ENCODE data around the gene EYA2.

Gene EYA2

GRCh38 chr20:46990596-46991104, 96.0 kb downstream of the EYA2 start:
- TF ChIP-seq, protein P1, sequence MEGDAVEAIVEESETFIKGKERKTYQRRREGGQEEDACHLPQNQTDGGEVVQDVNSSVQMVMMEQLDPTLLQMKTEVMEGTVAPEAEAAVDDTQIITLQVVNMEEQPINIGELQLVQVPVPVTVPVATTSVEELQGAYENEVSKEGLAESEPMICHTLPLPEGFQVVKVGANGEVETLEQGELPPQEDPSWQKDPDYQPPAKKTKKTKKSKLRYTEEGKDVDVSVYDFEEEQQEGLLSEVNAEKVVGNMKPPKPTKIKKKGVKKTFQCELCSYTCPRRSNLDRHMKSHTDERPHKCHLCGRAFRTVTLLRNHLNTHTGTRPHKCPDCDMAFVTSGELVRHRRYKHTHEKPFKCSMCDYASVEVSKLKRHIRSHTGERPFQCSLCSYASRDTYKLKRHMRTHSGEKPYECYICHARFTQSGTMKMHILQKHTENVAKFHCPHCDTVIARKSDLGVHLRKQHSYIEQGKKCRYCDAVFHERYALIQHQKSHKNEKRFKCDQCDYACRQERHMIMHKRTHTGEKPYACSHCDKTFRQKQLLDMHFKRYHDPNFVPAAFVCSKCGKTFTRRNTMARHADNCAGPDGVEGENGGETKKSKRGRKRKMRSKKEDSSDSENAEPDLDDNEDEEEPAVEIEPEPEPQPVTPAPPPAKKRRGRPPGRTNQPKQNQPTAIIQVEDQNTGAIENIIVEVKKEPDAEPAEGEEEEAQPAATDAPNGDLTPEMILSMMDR (IDR thresholded peaks at IDR 0.05; ENCODE audit: low read depth, low read length): no peak
- no peak overlapping the region for H3K4me3 ChIP-seq (replicated peaks in 1 of 2; ENCODE audit: low read depth in 2 of 2, low read length in 2 of 2)
- DNase-seq (ENCODE audit: low read depth in 2 of 2): no peak

DNA sequence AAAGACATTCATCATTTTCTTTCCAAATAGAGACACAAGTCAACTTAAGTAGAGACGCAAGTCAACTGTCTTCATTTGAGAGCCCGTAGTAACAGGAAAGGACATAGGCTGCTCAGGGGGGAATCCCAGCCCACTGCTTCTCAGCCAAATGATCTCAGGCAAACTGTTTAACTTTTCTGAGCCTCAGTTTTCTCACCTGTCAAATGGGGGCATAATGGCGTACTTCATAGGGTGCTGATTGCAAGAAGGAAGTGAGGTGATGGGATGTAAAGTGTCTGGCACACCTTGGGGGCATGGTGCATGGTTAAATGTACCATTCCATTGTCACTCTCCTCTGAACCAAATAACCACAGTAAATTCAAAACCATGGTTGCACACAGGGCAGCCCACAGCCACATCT, 96.5 kb downstream of the EYA2 start:
- DNase-seq (ENCODE audit: low read depth in 2 of 2): no peak
- TF ChIP-seq, protein P1 (IDR thresholded peaks at IDR 0.05; ENCODE audit: low read depth, low read length): no peak
- no peak overlapping the region for H3K4me3 ChIP-seq (replicated peaks in 1 of 2; ENCODE audit: low read depth in 2 of 2, low read length in 2 of 2)

DNA sequence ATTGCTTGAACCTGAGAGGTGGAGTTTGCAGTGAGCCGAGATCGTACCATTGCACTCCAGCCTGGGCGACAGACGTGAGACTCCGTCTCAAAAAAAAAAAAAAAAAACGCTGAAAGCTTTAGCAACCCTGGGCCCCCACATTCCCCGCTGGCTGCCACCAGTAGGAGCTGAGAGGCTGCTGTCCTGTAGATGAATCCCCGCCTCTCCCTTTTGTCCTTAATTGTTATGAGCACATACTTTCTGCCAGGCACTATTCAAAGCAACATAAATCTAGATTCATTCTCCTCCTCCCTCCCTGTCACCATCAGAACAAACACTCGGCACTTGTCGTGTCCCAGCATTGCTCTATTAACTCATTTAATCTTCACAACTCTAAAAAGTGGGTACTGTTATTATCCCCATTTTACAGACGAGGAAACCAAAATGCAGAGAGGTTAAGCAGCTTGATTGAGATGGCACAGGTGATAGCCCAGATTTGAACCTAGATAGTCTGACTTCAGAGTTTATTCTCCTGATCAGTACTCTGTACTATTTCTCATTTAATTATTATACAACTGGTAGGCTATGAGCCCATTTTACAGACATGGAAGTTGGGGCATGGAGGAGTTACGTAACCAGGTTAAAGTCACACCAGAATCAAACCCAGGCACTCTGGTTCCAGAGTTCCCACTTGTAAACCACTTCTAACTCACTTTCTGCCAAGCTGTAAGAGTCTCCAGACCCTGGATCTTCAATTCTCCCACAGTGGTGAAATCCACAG, 97.4 kb downstream of the EYA2 start:
- TF ChIP-seq, protein P1 (IDR thresholded peaks at IDR 0.05; ENCODE audit: low read depth, low read length): no peak
- H3K4me3 ChIP-seq (replicated peaks in 1 of 2; ENCODE audit: low read depth in 2 of 2, low read length in 2 of 2): no peak overlapping the region
- no peak for DNase-seq (ENCODE audit: low read depth in 2 of 2)

- no peak for DNase-seq (ENCODE audit: low read depth in 2 of 2)
- TF ChIP-seq, protein P1 (IDR thresholded peaks at IDR 0.05; ENCODE audit: low read depth, low read length): no peak
- no peak overlapping the region for H3K4me3 ChIP-seq (replicated peaks in 1 of 2; ENCODE audit: low read depth in 2 of 2, low read length in 2 of 2)
Observed at GRCh38 chr20:46992640-46993035, 98.0 kb downstream of the EYA2 start.

GRCh38 chr20:46993465-46994095, 98.9 kb downstream of the EYA2 start:
- DNase-seq (ENCODE audit: low read depth in 2 of 2): no peak
- TF ChIP-seq, protein P1 (IDR thresholded peaks at IDR 0.05; ENCODE audit: low read depth, low read length): no peak
- H3K4me3 ChIP-seq (replicated peaks in 1 of 2; ENCODE audit: low read depth in 2 of 2, low read length in 2 of 2): no peak overlapping the region

- DNase-seq (ENCODE audit: low read depth in 2 of 2): no peak
- no peak overlapping the region for H3K4me3 ChIP-seq (replicated peaks in 1 of 2; ENCODE audit: low read depth in 2 of 2, low read length in 2 of 2)
- TF ChIP-seq, protein P1 (IDR thresholded peaks at IDR 0.05; ENCODE audit: low read depth, low read length): no peak
Observed at GRCh38 chr20:46994341-46994740, 99.7 kb downstream of the EYA2 start.
